ENCODE data around the gene IGSF1.

DNA sequence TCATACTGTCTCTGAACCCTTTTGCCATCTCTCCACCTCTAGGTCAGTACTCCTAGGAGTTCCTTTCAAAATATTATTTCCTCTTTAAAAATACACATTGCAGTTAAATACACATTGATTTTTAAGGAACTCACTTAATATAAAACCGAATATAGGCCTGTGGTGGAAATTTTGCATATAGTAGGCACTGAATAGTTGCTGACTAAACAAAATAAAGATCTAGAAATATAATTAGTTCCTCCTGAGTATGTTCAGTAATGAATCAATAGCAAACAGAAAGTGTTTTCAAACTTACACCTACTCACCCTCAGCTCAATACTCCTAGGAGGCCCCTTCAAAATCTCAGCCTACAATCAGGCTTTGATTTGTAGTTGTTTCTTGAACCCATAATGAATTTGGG is 61.5 kb downstream of the IGSF1 start:
- TF ChIP-seq, protein P1, sequence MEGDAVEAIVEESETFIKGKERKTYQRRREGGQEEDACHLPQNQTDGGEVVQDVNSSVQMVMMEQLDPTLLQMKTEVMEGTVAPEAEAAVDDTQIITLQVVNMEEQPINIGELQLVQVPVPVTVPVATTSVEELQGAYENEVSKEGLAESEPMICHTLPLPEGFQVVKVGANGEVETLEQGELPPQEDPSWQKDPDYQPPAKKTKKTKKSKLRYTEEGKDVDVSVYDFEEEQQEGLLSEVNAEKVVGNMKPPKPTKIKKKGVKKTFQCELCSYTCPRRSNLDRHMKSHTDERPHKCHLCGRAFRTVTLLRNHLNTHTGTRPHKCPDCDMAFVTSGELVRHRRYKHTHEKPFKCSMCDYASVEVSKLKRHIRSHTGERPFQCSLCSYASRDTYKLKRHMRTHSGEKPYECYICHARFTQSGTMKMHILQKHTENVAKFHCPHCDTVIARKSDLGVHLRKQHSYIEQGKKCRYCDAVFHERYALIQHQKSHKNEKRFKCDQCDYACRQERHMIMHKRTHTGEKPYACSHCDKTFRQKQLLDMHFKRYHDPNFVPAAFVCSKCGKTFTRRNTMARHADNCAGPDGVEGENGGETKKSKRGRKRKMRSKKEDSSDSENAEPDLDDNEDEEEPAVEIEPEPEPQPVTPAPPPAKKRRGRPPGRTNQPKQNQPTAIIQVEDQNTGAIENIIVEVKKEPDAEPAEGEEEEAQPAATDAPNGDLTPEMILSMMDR (IDR thresholded peaks at IDR 0.05) = no peak
- no peak for TF ChIP-seq POLR2A (IDR thresholded peaks at IDR 0.05)
